ENCODE results near the gene GLS.

GLS gene

GRCh38 chr2:190938771-190939335 is 58.2 kb downstream of the GLS start:
- H3K9ac ChIP-seq (ENCODE audit: low read length) = no peak overlapping the region
- H3K27me3 ChIP-seq (ENCODE audit: low read depth, low read length) = no peaks in the 10 kb centered on the region
- TF ChIP-seq EZH2phosphoT487 (IDR thresholded peaks at IDR 0.05; ENCODE audit: low read depth) (no peak), CTCF (IDR thresholded peaks at IDR 0.05; ENCODE audit: low read depth, low read length) (no peak)
- H3K4me2 ChIP-seq (ENCODE audit: low read length) = no peak overlapping the region
- H3K79me2 ChIP-seq (ENCODE audit: low read length) = no peaks in the 10 kb centered on the region
- no peak overlapping the region for H3K4me3 ChIP-seq (ENCODE audit: low read length)
- no peak overlapping the region for H2AFZ ChIP-seq (ENCODE audit: low read depth, low read length)
- H4K20me1 ChIP-seq (ENCODE audit: insufficient read depth, low read length) = no peaks in the 10 kb centered on the region
- H3K4me1 ChIP-seq (ENCODE audit: low read length) = no peaks in the 10 kb centered on the region
- H3K9me3 ChIP-seq (ENCODE audit: insufficient read depth, low read length) = no peaks in the 10 kb centered on the region
- H3K36me3 ChIP-seq (replicated peaks; ENCODE audit: low read depth, low read length) = peaks cover 13% of the 10 kb centered on the region
- no peak overlapping the region for H3K27ac ChIP-seq (ENCODE audit: low read length)

- Histone ChIP-seq H3K9me3 (ENCODE audit: insufficient read depth, low read length) (no peaks in the 10 kb centered on the region), H3K4me3 (ENCODE audit: low read length) (no peak overlapping the region), H3K27me3 (ENCODE audit: low read depth, low read length) (no peaks in the 10 kb centered on the region), H4K20me1 (ENCODE audit: insufficient read depth, low read length) (no peaks in the 10 kb centered on the region), H3K4me2 (ENCODE audit: low read length) (no peak overlapping the region), H3K79me2 (ENCODE audit: low read length) (no peaks in the 10 kb centered on the region), H3K4me1 (ENCODE audit: low read length) (no peaks in the 10 kb centered on the region), H3K36me3 (replicated peaks; ENCODE audit: low read depth, low read length) (peaks cover 7% of the 10 kb centered on the region), H3K9ac (ENCODE audit: low read length) (no peak overlapping the region), H2AFZ (ENCODE audit: low read depth, low read length) (no peak overlapping the region), H3K27ac (ENCODE audit: low read length) (no peak overlapping the region)
- TF ChIP-seq EZH2phosphoT487 (IDR thresholded peaks at IDR 0.05; ENCODE audit: low read depth) = no peak
- no peak for TF ChIP-seq CTCF (IDR thresholded peaks at IDR 0.05; ENCODE audit: low read depth, low read length)
Observed at GRCh38 chr2:190940454-190940853, 59.8 kb downstream of the GLS start.

- no peak overlapping the region for H3K27ac ChIP-seq (ENCODE audit: low read length)
Observed at GRCh38 chr2:190941571-190941970, 61.0 kb downstream of the GLS start.

GRCh38 chr2:190942697-190943096 is 62.1 kb downstream of the GLS start:
- Histone ChIP-seq H3K4me3 (ENCODE audit: low read length) (no peak overlapping the region), H3K27ac (ENCODE audit: low read length) (no peak overlapping the region), H3K4me1 (ENCODE audit: low read length) (peaks cover 17% of the 10 kb centered on the region), H3K79me2 (ENCODE audit: low read length) (no peaks in the 10 kb centered on the region), H3K27me3 (ENCODE audit: low read depth, low read length) (no peaks in the 10 kb centered on the region), H3K9me3 (ENCODE audit: insufficient read depth, low read length) (no peaks in the 10 kb centered on the region), H2AFZ (ENCODE audit: low read depth, low read length) (no peak overlapping the region), H3K9ac (ENCODE audit: low read length) (no peak overlapping the region), H3K36me3 (replicated peaks; ENCODE audit: low read depth, low read length) (peaks cover 3% of the 10 kb centered on the region), H4K20me1 (ENCODE audit: insufficient read depth, low read length) (0 out of 2 replicates have a peak, but pooled peaks cover 7% of the 10 kb centered on the region), H3K4me2 (ENCODE audit: low read length) (no peak overlapping the region)
- TF ChIP-seq CTCF (IDR thresholded peaks at IDR 0.05; ENCODE audit: low read depth, low read length) = no peak
- TF ChIP-seq EZH2phosphoT487 (IDR thresholded peaks at IDR 0.05; ENCODE audit: low read depth) = no peak

More at GRCh38 chr2:190941571-190941970, 61.0 kb downstream of the GLS start:
- H3K9ac ChIP-seq (ENCODE audit: low read length) = no peak overlapping the region
- H2AFZ ChIP-seq (ENCODE audit: low read depth, low read length) = no peak overlapping the region
- no peak overlapping the region for H3K4me3 ChIP-seq (ENCODE audit: low read length)
- no peaks in the 10 kb centered on the region for H3K9me3 ChIP-seq (ENCODE audit: insufficient read depth, low read length)
- H3K27me3 ChIP-seq (ENCODE audit: low read depth, low read length) = no peaks in the 10 kb centered on the region
- H3K36me3 ChIP-seq (replicated peaks; ENCODE audit: low read depth, low read length) = peaks cover 3% of the 10 kb centered on the region
- no peak overlapping the region for H3K4me2 ChIP-seq (ENCODE audit: low read length)
- H3K4me1 ChIP-seq (ENCODE audit: low read length) = peaks cover 6% of the 10 kb centered on the region
- H3K79me2 ChIP-seq (ENCODE audit: low read length) = no peaks in the 10 kb centered on the region
- TF ChIP-seq CTCF (IDR thresholded peaks at IDR 0.05; ENCODE audit: low read depth, low read length) = no peak
- no peak for TF ChIP-seq EZH2phosphoT487 (IDR thresholded peaks at IDR 0.05; ENCODE audit: low read depth)
- H4K20me1 ChIP-seq (ENCODE audit: insufficient read depth, low read length) = no peaks in the 10 kb centered on the region
